K562 (cell line): ENCODE data around the gene GRWD1. TPM values are rescaled to one million over a fixed set of nuclear protein-coding genes. Genes with fewer than 3 reads are reported as not detected.
A peak's percentile ranks its signal among the peaks of the same experiment; 100 is the strongest.

Experiments used
- ATAC-seq: fragments of 200-7000 bp; cut with Tn5 transposase; 3 replicates; pipeline ENCODE4 v1.9.1; 2020; ENCODE audit warnings: moderate library complexity
- BruUV-seq: library from RNA; stranded (reverse); fragments of 400-500 nt; replicated peaks from 2 replicates; lab custom pipeline; 2021; lab: Mats Ljungman, UMichigan
- CTCF ChIA-PET: fragments of 300-600 bp; formaldehyde crosslinking; extraction: SDS; loops from one replicate; lab custom pipeline; 2021; ENCODE audit warnings: low intra/inter-chr PET ratio; lab: Yijun Ruan, JAX
- POLR2A ChIA-PET: fragments of 300-600, 350-650 bp; sonication (Branson Sonifier 250); formaldehyde crosslinking; extraction: SDS; loops from one replicate; lab custom pipeline; 2021; ENCODE audit warnings: antibody characterized with exemption, inconsistent platforms; lab: Yijun Ruan, JAX
- DNase-seq, 4 experiments: peaks; one replicate each; pipeline versions ENCODE4 v3.0.0 to v3.0.0-alpha.2; 2011 to 2018; ENCODE audit warnings: low spot score in 3 of 4, mixed read lengths in 3 of 4; ENCODE audit errors: extremely low read depth in 1 of 4
- FAIRE-seq: peaks from 2 replicates; lab custom pipeline; 2011; peaks lifted over from hg19 to GRCh38; lab: Jason Lieb, UNC
- H2AFZ ChIP-seq: 2 replicates; pipeline ENCODE4 v1.6.0; 2011; ENCODE audit warnings: low read depth, low read length, control low read depth, inconsistent platforms
- H3K27ac ChIP-seq: fragments of 200-600 bp; 3 replicates; pipeline ENCODE4 v1.8.0; 2011; ENCODE audit warnings: low read depth, mild to moderate bottlenecking, control low read depth, inconsistent platforms, low read length, moderate library complexity, mixed read lengths; ENCODE audit errors: extremely low read depth
- H3K27me3 ChIP-seq, 2 experiments: fragments of 300-600 bp in 1 of 2; 2 replicates in 1 of 2; 3 replicates in 1 of 2; pipeline versions ENCODE4 v1.6.0 to v1.8.0; 2011; ENCODE audit warnings: inconsistent platforms in 2 of 2, low read length in 2 of 2, mild to moderate bottlenecking in 1 of 2, mixed read lengths in 1 of 2, moderate library complexity in 1 of 2; ENCODE audit not compliant: control insufficient read depth in 2 of 2, insufficient read depth in 2 of 2
- H3K36me3 ChIP-seq: fragments of 300-600 bp; 3 replicates; pipeline ENCODE4 v1.8.0; 2011; ENCODE audit warnings: mild to moderate bottlenecking, low read length, inconsistent platforms; ENCODE audit not compliant: control insufficient read depth, insufficient read depth
- H3K4me1 ChIP-seq, 2 experiments: fragments of 200-600 bp in 1 of 2; replicated peaks in 1 of 2; 2 replicates in 1 of 2; 3 replicates in 1 of 2; pipeline versions ENCODE4 v1.5.1 to v1.8.0; 2011; ENCODE audit warnings: inconsistent platforms in 2 of 2, low read length in 2 of 2, mild to moderate bottlenecking in 1 of 2, mixed read lengths in 1 of 2, moderate library complexity in 1 of 2; ENCODE audit not compliant: control insufficient read depth in 2 of 2, insufficient read depth in 2 of 2
- H3K4me2 ChIP-seq: 2 replicates; pipeline ENCODE4 v1.6.1; 2011; ENCODE audit warnings: low read length, control low read depth, inconsistent platforms, mixed read lengths; ENCODE audit not compliant: insufficient read depth
- H3K4me3 ChIP-seq: fragments of 200-600 bp; sonication (generic), shearing (Covaris generic); 2 replicates; pipeline ENCODE4 v1.5.1; 2016; ENCODE audit warnings: control low read depth, inconsistent platforms
- H3K79me2 ChIP-seq: fragments of 200-600 bp; 3 replicates; pipeline ENCODE4 v1.8.0; 2011; ENCODE audit warnings: low read length, inconsistent platforms; ENCODE audit not compliant: control insufficient read depth, insufficient read depth
- H3K9ac ChIP-seq, 2 experiments: 2 replicates each; pipeline versions ENCODE4 v1.6.0 to v1.6.1; 2011; ENCODE audit warnings: low read depth in 2 of 2, low read length in 2 of 2, control low read depth in 1 of 2, inconsistent platforms in 1 of 2, mild to moderate bottlenecking in 1 of 2, mixed read lengths in 1 of 2; ENCODE audit not compliant: insufficient read depth in 1 of 2
- H3K9me1 ChIP-seq: one replicate; pipeline ENCODE4 v1.6.0; 2011; ENCODE audit warnings: inconsistent platforms, mild to moderate bottlenecking, low read length, moderate library complexity; ENCODE audit not compliant: control insufficient read depth, insufficient read depth
- H3K9me3 ChIP-seq: replicated peaks from 2 replicates; pipeline ENCODE4 v1.5.1; 2011; ENCODE audit warnings: low read depth, low read length, inconsistent platforms; ENCODE audit not compliant: control insufficient read depth, insufficient read depth
- H4K20me1 ChIP-seq: replicated peaks from 2 replicates; pipeline ENCODE4 v1.6.1; 2011; ENCODE audit warnings: low read length, inconsistent platforms, mixed read lengths; ENCODE audit not compliant: control insufficient read depth, insufficient read depth
- BRCA1 ChIP-seq, 2 experiments: fragments of 450-650 bp in 1 of 2; sonication (generic) in 1 of 2; formaldehyde crosslinking in 1 of 2; IDR thresholded peaks; 2 replicates each; pipeline versions ENCODE4 v1.5.0 to v1.6.1; 2017 to 2020; ENCODE audit warnings: mild to moderate bottlenecking in 1 of 2, missing genetic modification reagents in 1 of 2
- ELF2 ChIP-seq: fragments of 250-450 bp; sonication (Bioruptor Pico); IDR thresholded peaks from 2 replicates; pipeline ENCODE4 v1.5.0; 2021; ENCODE audit warnings: mild to moderate bottlenecking
- KAT2B ChIP-seq: IDR thresholded peaks from one replicate; pipeline ENCODE4 v1.6.1; 2012; ENCODE audit warnings: low read depth, mild to moderate bottlenecking, control low read depth, inconsistent platforms, low read length, moderate library complexity
- L3MBTL2 ChIP-seq: fragments of 450-650 bp; IDR thresholded peaks from 2 replicates; pipeline ENCODE4 v1.6.1; 2016; ENCODE audit warnings: mild to moderate bottlenecking, moderate library complexity
- PTBP1 ChIP-seq: fragments of 200-400 bp; formaldehyde crosslinking; IDR thresholded peaks from 2 replicates; pipeline ENCODE4 v1.6.1; 2017; ENCODE audit warnings: low read depth, low read length
- RBFOX2 ChIP-seq: fragments of 200-400 bp; formaldehyde crosslinking; IDR thresholded peaks from 2 replicates; pipeline ENCODE4 v1.6.1; 2017; ENCODE audit warnings: low read depth, mild to moderate bottlenecking, low read length, moderate library complexity
- RBM22 ChIP-seq: fragments of 200-400 bp; formaldehyde crosslinking; IDR thresholded peaks from 2 replicates; pipeline ENCODE4 v1.6.1; 2018; ENCODE audit warnings: low read length, low read depth; ENCODE audit not compliant: poor library complexity, severe bottlenecking
- STAT5B ChIP-seq: fragments of 250-450 bp; sonication (Bioruptor Pico); IDR thresholded peaks from 2 replicates; pipeline ENCODE4 v1.8.0; 2021; ENCODE audit warnings: mild to moderate bottlenecking, inconsistent platforms
- ZBTB17 ChIP-seq: fragments of 450-650 bp; formaldehyde crosslinking; IDR thresholded peaks from 2 replicates; pipeline ENCODE4 v1.4.0; 2020; ENCODE audit warnings: mild to moderate bottlenecking
- ZNF274 ChIP-seq: IDR thresholded peaks from 2 replicates; pipeline ENCODE4 v1.6.1; 2011; ENCODE audit warnings: low read depth, mild to moderate bottlenecking, low read length, moderate library complexity, borderline replicate concordance
- ZNF707 ChIP-seq: fragments of 250-450 bp; sonication (Bioruptor Pico); conservative IDR thresholded peaks from 2 replicates; pipeline ENCODE4 v1.8.0; 2022; ENCODE audit warnings: inconsistent platforms, mild to moderate bottlenecking, moderate library complexity
- WGBS: fragments of 100-300 bp; shearing (Covaris generic); methylation state at CpG from one replicate; pipeline ENCODE4 v1.1.6; 2016; ENCODE audit warnings: low coverage, mixed read lengths; ENCODE audit not compliant: insufficient coverage; ENCODE audit errors: missing lambda C conversion rate; 5-methylcytosine and 5-hydroxymethylcytosine counted together
- in situ Hi-C: fragments of 300-500 bp; cut with MboI; formaldehyde crosslinking; loops from 4 replicates; pipeline ENCODE4 v1.15.0; 2018; ENCODE audit warnings: inconsistent platforms, mixed read lengths
- intact Hi-C: fragments of 100-400 bp; cut with micrococcal nuclease; formaldehyde crosslinking; loops from 2 replicates; pipeline ENCODE4 v1.14.2; 2022
- polyA plus RNA-seq, 8 experiments: library from polyadenylated mRNA; depleted of rRNA in 4 of 8; stranded (reverse) in 5 of 8; unstranded in 3 of 8; fragments of >200 nt; fragmentation: Nextera tagmentation in 2 of 8; fragmentation: Illumina TruSeq in 1 of 8; extraction: Ambion mirVana in 2 of 8; extraction: Trizol in 1 of 8; gene quantifications; 2 replicates each; pipeline versions ENCODE4 v1.2.1 to v1.2.3, GENCODE V29; 2011 to 2014; ENCODE audit warnings: inconsistent platforms in 1 of 8, missing spikeins in 1 of 8
- total RNA-seq, 7 experiments: library from RNA; depleted of rRNA in 6 of 7; stranded (reverse); fragments of >200 nt in 6 of 7; fragmentation: Illumina TruSeq in 2 of 7; extraction: Trizol in 2 of 7; gene quantifications; 2 replicates each; pipeline versions ENCODE4 v1.2.1 to v1.2.3, GENCODE V29; 2011 to 2021; ENCODE audit warnings: low replicate concordance in 1 of 7
- TF ChIP-seq, protein P1 (sequence below): sonication (generic); formaldehyde crosslinking; IDR thresholded peaks from 2 replicates; pipeline ENCODE4 v1.8.1; 2023; ENCODE audit warnings: mild to moderate bottlenecking, missing genetic modification reagents
- TF ChIP-seq, protein P2 (sequence below), 2 experiments: fragments of 450-650 bp; IDR thresholded peaks; 2 replicates each; pipeline ENCODE4 v1.6.1; 2016; ENCODE audit warnings: mild to moderate bottlenecking in 2 of 2, borderline replicate concordance in 1 of 2, low read depth in 1 of 2, moderate library complexity in 1 of 2

The GRWD1 gene
- total and polyA plus RNA-seq, 9 of the 15 experiments (the other 6 are each of a cell fraction or from before 2014, with no cell fraction given): 1.5 to 87.2 (median 24.5) TPM

DNA sequence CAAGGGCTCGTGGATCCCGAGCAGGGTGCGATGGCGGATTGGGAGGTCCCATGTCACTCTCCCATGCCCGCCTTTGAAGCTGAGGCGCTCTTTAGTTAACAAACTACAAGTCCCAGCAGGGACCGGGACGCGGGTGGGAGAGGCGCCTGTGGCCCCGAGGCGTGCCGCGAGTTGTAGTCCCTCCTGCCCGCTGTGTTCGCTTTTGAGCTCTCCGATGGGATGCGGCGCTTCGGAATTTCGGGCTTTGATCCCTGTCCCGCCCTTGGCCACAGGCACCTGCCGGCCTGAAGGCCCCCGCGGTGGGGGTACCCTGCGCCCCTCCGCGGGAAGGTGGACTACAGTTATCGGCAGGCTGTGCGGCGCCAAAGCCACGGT is 34.4 kb downstream of the GRWD1 start:
- Histone ChIP-seq H3K9me3 (no peaks in the 10 kb centered on the region), H3K4me1 (peaks cover 0 to 19% of the 10 kb centered on the region in 2 experiments; a peak in 2 of 5 replicates), H3K27ac (no peak overlapping the region), H3K9me1 (no peaks in the 10 kb centered on the region), H3K79me2 (no peaks in the 10 kb centered on the region), H3K4me2 (no peak overlapping the region), H3K9ac (no peak overlapping the region), H3K27me3 (no peaks in the 10 kb centered on the region), H2AFZ (no peak overlapping the region), H4K20me1 (peaks cover 7% of the 10 kb centered on the region; the same call in 1 of the 2 replicates), H3K36me3 (peaks cover 40% of the 10 kb centered on the region), H3K4me3 (no peak overlapping the region)
- DNase-seq (no peak), FAIRE-seq (no peak), ATAC-seq (no peak)
- ChIA-PET POLR2A (interaction anchor here (1.1 to 1.4 kb wide), 2 partner anchors 9 to 12 kb away, joined by 3 to 4 read pairs; no protein-coding TSS in a partner anchor), CTCF (no interaction called here)
- BruUV-seq: no TSS peak
- in situ Hi-C loops (no loop called here), intact Hi-C loops (no loop called here)
- WGBS: 94% methylated on average over 15 of the region's 32 CpGs
- no peak for TF ChIP-seq ZBTB17 (CRISPR knock-in tag)
- no peak for TF ChIP-seq ELF2 (CRISPR knock-in tag)
- TF ChIP-seq BRCA1 (IDR thresholded peaks at IDR 0.05): no peak
- no peak for TF ChIP-seq BRCA1 (CRISPR knock-in tag; IDR thresholded peaks at IDR 0.05)
- TF ChIP-seq, protein P1, sequence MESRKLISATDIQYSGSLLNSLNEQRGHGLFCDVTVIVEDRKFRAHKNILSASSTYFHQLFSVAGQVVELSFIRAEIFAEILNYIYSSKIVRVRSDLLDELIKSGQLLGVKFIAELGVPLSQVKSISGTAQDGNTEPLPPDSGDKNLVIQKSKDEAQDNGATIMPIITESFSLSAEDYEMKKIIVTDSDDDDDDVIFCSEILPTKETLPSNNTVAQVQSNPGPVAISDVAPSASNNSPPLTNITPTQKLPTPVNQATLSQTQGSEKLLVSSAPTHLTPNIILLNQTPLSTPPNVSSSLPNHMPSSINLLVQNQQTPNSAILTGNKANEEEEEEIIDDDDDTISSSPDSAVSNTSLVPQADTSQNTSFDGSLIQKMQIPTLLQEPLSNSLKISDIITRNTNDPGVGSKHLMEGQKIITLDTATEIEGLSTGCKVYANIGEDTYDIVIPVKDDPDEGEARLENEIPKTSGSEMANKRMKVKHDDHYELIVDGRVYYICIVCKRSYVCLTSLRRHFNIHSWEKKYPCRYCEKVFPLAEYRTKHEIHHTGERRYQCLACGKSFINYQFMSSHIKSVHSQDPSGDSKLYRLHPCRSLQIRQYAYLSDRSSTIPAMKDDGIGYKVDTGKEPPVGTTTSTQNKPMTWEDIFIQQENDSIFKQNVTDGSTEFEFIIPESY (CRISPR knock-in tag): peak; percentile 89
- peak; percentile 81 for TF ChIP-seq RBM22
- TF ChIP-seq KAT2B: no peak
- TF ChIP-seq PTBP1: no peak
- no peak for TF ChIP-seq L3MBTL2
- no peak for TF ChIP-seq STAT5B
- TF ChIP-seq ZNF707 (CRISPR knock-in tag): no peak
- peak; percentile 67 for TF ChIP-seq RBFOX2
- TF ChIP-seq ZNF274: no peak
- TF ChIP-seq, protein P2, sequence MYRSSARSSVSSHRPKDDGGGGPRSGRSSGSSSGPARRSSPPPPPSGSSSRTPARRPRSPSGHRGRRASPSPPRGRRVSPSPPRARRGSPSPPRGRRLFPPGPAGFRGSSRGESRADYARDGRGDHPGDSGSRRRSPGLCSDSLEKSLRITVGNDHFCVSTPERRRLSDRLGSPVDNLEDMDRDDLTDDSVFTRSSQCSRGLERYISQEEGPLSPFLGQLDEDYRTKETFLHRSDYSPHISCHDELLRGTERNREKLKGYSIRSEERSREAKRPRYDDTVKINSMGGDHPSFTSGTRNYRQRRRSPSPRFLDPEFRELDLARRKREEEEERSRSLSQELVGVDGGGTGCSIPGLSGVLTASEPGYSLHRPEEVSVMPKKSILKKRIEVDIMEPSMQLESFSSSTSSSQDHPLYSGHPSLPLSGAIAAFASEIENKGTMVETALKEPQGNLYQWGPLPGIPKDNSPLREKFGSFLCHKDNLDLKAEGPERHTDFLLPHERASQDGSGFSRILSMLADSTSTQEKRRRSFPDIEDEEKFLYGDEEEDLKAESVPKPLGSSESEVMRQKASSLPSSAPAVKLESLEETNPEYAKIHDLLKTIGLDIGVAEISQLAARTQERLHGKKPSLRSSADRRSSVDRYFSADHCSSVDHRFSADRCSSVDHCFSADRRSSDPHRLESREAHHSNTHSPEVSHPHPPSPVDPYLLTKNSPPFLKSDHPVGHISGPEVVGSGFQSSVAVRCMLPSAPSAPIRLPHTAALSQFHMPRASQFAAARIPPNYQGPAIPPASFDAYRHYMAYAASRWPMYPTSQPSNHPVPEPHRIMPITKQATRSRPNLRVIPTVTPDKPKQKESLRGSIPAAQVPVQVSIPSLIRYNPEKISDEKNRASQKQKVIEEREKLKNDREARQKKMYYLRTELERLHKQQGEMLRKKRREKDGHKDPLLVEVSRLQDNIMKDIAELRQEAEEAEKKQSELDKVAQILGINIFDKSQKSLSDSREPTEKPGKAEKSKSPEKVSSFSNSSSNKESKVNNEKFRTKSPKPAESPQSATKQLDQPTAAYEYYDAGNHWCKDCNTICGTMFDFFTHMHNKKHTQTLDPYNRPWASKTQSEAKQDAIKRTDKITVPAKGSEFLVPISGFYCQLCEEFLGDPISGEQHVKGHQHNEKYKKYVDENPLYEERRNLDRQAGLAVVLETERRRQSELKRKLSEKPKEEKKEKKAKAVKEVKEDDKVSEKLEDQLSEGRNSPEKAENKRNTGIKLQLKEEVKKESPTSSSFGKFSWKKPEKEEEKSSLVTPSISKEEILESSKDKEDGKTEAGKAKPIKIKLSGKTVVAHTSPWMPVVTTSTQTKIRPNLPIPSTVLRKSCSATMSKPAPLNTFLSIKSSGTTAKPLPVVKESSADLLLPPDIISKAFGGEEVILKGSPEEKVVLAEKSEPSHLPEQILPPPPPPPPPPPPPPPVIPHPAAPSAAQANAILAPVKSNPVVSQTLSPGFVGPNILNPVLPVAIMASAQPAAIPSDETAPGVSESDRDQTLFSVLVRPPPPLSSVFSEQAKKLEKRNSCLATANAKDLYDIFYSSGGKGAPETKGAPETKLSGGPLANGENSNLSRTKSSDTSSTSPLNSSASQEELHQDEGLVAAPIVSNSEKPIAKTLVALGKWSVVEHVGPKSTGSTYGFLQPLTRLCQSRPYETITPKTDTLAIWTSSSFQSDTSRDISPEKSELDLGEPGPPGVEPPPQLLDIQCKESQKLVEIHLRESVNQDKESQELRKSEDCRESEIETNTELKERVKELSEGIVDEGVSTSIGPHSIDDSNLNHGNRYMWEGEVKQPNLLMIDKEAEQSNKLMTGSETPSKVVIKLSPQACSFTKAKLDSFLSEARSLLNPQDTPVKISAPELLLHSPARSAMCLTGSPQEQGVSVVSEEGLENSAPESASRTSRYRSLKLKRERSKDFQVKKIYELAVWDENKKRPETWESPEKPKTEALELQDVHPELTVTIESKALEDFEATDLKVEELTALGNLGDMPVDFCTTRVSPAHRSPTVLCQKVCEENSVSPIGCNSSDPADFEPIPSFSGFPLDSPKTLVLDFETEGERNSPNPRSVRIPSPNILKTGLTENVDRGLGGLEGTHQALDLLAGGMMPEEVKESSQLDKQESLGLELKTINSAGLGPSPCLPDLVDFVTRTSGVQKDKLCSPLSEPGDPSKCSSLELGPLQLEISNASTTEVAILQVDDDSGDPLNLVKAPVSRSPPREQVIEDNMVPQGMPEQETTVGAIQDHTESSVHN (IDR thresholded peaks at IDR 0.05; ENCODE audit: borderline replicate concordance in 1 of 2, low read depth in 1 of 2): no peak
